ENCODE data around the gene FIBCD1.

- TF ChIP-seq ELF4 (IDR thresholded peaks at IDR 0.05) (no peak), FOXM1 (IDR thresholded peaks at IDR 0.05; ENCODE audit: borderline replicate concordance) (no peak)
Measured at GRCh38 chr9:130927338-130927737, 11.7 kb downstream of the FIBCD1 start.
